Spleen (tissue), 7 donors: ENCODE data around the gene ZNF808.

Source experiments
- CTCF ChIP-seq, 11 experiments: fragments of 200-600 bp in 7 of 11; fragments of 450-650 bp in 4 of 11; sonication (generic) in 4 of 11; IDR thresholded peaks in 8 of 11; conservative IDR thresholded peaks in 3 of 11; 1 replicate in 7 of 11; 2 replicates in 4 of 11; pipeline versions ENCODE4 v1.4.0 to v1.8.0; 2016 to 2021; ENCODE audit warnings: antibody characterized with exemption in 11 of 11, inconsistent platforms in 4 of 11, mild to moderate bottlenecking in 1 of 11
- POLR2AphosphoS5 ChIP-seq, 3 donors: sonication (generic); formaldehyde crosslinking; IDR thresholded peaks; one replicate each; pipeline ENCODE4 v1.5.1; 2017; ENCODE audit warnings: antibody characterized with exemption in 3 of 3
- donor health status: DM: no; HTN: no; CAD: no; lungs with moderate emphysema.
- donor health status: DM: no; HTN: no; CAD: no.
- donor health status: DM: no; HTN: no; CAD: no.

GRCh38 chr19:52566121-52566520 lies 38.7 kb downstream of the ZNF808 start:
- TF ChIP-seq POLR2AphosphoS5 (IDR thresholded peaks at IDR 0.05) (no peak), CTCF (IDR thresholded peaks at IDR 0.05 in 8 of 11, conservative IDR thresholded peaks at IDR 0.05 in 3 of 11) (no peak)
